Measurements from ENCODE around the gene KDM2B. TPM values are rescaled to one million over a fixed set of nuclear protein-coding genes. Genes with fewer than 3 reads are reported as not detected.

The KDM2B gene
- total RNA-seq, 1 donor from 2014 or later, result 51.7 TPM

GRCh38 chr12:121439715-121440114 lies 141.1 kb downstream of the KDM2B start:
- no peak overlapping the region for H3K4me3 Mint-ChIP-seq
- no peaks in the 10 kb centered on the region for H3K4me1 Mint-ChIP-seq (ENCODE audit: unreplicated experiment)
- H3K27me3 Mint-ChIP-seq, result no peaks in the 10 kb centered on the region
- no peak overlapping the region for H3K27ac Mint-ChIP-seq
- H3K9me3 Mint-ChIP-seq, result peaks cover 8% of the 10 kb centered on the region
- peaks cover 46% of the 10 kb centered on the region for H3K36me3 Mint-ChIP-seq
- DNase-seq (ENCODE audit: extremely low spot score, unreplicated experiment), result no peak
- TF ChIP-seq, protein P1, sequence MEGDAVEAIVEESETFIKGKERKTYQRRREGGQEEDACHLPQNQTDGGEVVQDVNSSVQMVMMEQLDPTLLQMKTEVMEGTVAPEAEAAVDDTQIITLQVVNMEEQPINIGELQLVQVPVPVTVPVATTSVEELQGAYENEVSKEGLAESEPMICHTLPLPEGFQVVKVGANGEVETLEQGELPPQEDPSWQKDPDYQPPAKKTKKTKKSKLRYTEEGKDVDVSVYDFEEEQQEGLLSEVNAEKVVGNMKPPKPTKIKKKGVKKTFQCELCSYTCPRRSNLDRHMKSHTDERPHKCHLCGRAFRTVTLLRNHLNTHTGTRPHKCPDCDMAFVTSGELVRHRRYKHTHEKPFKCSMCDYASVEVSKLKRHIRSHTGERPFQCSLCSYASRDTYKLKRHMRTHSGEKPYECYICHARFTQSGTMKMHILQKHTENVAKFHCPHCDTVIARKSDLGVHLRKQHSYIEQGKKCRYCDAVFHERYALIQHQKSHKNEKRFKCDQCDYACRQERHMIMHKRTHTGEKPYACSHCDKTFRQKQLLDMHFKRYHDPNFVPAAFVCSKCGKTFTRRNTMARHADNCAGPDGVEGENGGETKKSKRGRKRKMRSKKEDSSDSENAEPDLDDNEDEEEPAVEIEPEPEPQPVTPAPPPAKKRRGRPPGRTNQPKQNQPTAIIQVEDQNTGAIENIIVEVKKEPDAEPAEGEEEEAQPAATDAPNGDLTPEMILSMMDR (conservative IDR thresholded peaks at IDR 0.05), result no peak

- H3K36me3 Mint-ChIP-seq, result peaks cover 48% of the 10 kb centered on the region
- TF ChIP-seq, protein P1 (conservative IDR thresholded peaks at IDR 0.05), result no peak
- H3K4me1 Mint-ChIP-seq (ENCODE audit: unreplicated experiment), result no peaks in the 10 kb centered on the region
- H3K27me3 Mint-ChIP-seq, result no peaks in the 10 kb centered on the region
- no peak for DNase-seq (ENCODE audit: extremely low spot score, unreplicated experiment)
- peaks cover 8% of the 10 kb centered on the region for H3K9me3 Mint-ChIP-seq
- no peak overlapping the region for H3K4me3 Mint-ChIP-seq
- no peak overlapping the region for H3K27ac Mint-ChIP-seq
Measured at GRCh38 chr12:121438905-121439304, 141.9 kb downstream of the KDM2B start.

DNA sequence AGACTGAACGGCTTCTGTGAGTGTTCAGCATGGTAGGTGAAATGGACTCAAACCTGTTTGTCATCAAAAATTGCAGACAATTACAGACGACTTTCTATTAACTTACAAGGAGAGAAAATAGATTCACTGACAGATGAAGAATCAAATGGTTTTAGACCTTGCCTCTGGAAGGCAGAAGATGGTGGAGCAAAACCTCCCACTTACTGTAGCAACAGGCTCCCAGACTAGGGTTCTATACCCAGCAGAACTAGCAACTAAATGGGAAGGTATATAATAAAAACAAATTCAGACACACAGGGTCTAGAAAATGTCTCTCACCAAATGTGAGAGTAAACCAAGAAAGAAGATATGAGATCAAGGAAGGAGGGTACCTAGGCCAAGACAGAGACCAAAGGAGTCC lies 144.1 kb downstream of the KDM2B start:
- H3K36me3 Mint-ChIP-seq, result peaks cover 59% of the 10 kb centered on the region
- no peak overlapping the region for H3K27ac Mint-ChIP-seq
- no peak overlapping the region for H3K4me3 Mint-ChIP-seq
- no peak for DNase-seq (ENCODE audit: extremely low spot score, unreplicated experiment)
- TF ChIP-seq, protein P1 (conservative IDR thresholded peaks at IDR 0.05), result no peak
- peaks cover 8% of the 10 kb centered on the region for H3K9me3 Mint-ChIP-seq
- no peaks in the 10 kb centered on the region for H3K27me3 Mint-ChIP-seq
- no peaks in the 10 kb centered on the region for H3K4me1 Mint-ChIP-seq (ENCODE audit: unreplicated experiment)

GRCh38 chr12:121432740-121433480 lies 147.9 kb downstream of the KDM2B start:
- Mint-ChIP-seq H3K27ac (no peak overlapping the region), H3K4me3 (no peak overlapping the region), H3K4me1 (ENCODE audit: unreplicated experiment) (no peaks in the 10 kb centered on the region), H3K9me3 (peaks cover 8% of the 10 kb centered on the region), H3K27me3 (no peaks in the 10 kb centered on the region), H3K36me3 (peaks cover 53% of the 10 kb centered on the region)
- no peak for DNase-seq (ENCODE audit: extremely low spot score, unreplicated experiment)
- TF ChIP-seq, protein P1 (conservative IDR thresholded peaks at IDR 0.05), result no peak

- H3K4me3 Mint-ChIP-seq, result no peak overlapping the region
- no peak for DNase-seq (ENCODE audit: extremely low spot score, unreplicated experiment)
- no peaks in the 10 kb centered on the region for H3K27me3 Mint-ChIP-seq
- no peak overlapping the region for H3K27ac Mint-ChIP-seq
- H3K36me3 Mint-ChIP-seq, result peaks cover 38% of the 10 kb centered on the region
- TF ChIP-seq, protein P1 (conservative IDR thresholded peaks at IDR 0.05), result no peak
- H3K9me3 Mint-ChIP-seq, result no peaks in the 10 kb centered on the region
- H3K4me1 Mint-ChIP-seq (ENCODE audit: unreplicated experiment), result no peaks in the 10 kb centered on the region
Measured at GRCh38 chr12:121430833-121431415, 149.9 kb downstream of the KDM2B start.

Data from type B pancreatic cell (in vitro differentiated cells).